ENCODE data around the gene PARP9.
"Not testable (repeated sequence)": the region's sequence is repeated elsewhere in the genome, so short reads cannot be mapped to it uniquely, and the experiment has no call there.

PARP9 gene

DNA sequence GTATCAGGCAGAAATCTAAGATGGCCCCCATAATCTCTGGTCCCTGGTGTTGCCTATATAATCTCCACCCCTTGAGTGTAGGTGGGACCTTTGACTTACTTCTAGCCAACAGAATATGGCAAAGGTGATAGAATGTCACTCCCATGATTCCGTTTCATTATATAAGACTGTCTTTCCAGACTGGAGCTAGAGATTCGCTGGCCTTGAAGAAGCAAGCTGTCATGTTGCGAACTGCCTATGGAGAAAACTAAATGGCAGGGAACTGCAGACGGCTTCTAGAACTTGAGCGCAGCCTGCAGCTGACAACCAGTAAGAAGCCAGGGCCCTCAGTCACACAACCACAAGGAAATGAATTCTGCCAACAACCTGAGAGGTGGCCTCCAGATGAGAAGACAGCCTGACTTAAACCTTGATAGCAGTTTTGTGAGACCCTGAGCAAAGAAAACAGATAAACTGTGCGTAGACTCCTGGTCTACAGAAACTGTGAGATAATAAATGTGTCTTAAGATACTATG is 47.2 kb downstream of the PARP9 start:
- no peak for DNase-seq

- no peak for DNase-seq
These were observed 48.2 kb downstream of the PARP9 start for GRCh38 chr3:122515870-122516269.

- no peak for DNase-seq
These were observed 49.1 kb downstream of the PARP9 start for GRCh38 chr3:122515020-122515468.

- DNase-seq = peak; percentile 84
These were observed 49.7 kb downstream of the PARP9 start, which contains the start of gene KPNA1 for GRCh38 chr3:122514123-122515019. TSS of gene KPNA1 (minus strand) at chr3:122514939. CDS start at chr3:122496565, 18,374 bp downstream.

GRCh38 chr3:122513386-122514122 is 50.5 kb downstream of the PARP9 start:
- no peak for DNase-seq

GRCh38 chr3:122512284-122512683 is 51.8 kb downstream of the PARP9 start:
- no peak for DNase-seq

DNA sequence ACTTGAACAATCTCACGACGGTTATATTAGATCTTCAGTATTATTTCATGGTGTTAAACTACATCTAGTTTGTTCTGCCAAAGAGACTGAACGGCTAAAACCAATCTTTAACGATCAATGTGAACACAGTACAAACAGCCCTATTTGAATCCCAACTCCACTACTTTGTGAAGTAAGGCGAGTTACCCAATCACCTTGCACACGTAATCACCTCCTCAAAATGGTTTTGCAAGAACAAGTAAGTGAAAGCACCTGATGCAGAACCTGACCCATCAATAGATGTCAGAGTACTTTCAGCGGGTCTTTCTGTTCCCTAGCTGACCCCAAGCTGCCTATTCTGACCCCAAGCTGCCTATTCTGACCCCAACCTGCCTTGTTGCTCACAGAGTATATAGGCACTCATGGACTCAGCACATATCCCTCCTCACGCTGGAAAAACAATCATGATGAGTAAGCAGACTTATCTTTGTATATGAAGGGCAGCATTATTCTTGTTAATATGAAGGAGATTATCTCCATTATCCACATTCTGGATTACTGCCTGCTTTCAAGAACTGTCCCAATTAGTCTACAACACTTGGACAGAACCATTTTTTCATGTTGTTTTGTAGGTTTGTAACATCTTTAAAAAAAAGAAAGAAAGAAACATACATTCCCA is 53.1 kb downstream of the PARP9 start:
- no peak for DNase-seq

GRCh38 chr3:122508944-122509343 is 55.2 kb downstream of the PARP9 start:
- DNase-seq = not testable (repeated sequence)

DNA sequence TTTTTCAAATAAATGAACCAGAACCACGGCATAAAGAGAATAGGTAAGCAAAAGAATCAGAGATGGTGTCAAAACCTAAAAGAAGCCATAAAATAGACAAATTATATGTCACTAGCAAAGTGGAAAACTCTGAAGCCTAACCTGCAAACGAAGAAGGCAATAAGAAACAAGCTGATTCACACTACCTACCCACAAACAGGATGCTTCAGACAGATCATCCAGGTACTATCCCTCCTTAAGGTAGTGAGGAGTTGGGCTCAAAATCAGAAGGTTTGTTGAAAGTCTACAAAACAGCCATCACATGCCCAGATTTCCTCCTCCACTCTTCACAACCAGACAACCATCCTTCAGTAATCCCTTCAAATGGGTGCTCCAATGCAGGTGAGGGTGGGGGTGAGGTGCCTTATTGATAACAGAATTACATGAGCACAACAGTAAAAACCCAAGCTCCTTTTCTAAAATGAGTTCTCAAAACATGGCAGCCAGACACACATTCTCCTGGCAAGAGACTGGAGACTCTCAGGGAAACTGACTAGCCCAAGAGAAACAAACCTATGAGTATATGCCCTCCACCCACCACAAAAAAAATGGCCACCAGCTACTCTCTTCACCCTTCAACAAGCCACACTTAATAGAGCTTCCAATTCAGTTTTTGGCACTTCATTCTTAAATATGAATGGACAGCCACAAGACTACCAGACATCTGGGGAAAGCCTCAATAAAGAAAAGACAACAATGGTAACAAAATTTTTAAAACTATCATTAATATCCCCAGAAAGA is 55.8 kb downstream of the PARP9 start:
- no peak for DNase-seq

DNA sequence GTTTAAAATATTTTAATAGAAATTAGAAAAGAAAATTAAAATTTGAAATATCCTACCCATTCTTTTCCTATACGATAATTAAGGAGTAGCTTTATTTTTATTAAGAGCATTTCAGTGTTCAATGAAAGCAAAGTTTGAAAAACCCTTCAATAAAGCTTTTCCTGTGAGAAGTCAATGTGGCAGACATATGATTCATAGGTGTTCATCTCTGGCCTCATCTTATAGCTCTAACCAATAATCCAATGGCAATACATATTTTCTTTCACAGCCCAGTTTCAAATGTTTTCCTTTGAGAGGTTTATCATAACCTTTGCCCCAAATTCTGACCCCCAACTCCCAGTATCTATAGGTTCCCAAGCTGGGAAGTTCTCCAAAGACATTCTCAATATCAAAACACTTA is 57.6 kb downstream of the PARP9 start:
- DNase-seq = no peak

GRCh38 chr3:122505676-122506075 is 58.4 kb downstream of the PARP9 start:
- DNase-seq = no peak

- DNase-seq = no peak
These were observed 61.2 kb downstream of the PARP9 start for GRCh38 chr3:122502941-122503340.

DNA sequence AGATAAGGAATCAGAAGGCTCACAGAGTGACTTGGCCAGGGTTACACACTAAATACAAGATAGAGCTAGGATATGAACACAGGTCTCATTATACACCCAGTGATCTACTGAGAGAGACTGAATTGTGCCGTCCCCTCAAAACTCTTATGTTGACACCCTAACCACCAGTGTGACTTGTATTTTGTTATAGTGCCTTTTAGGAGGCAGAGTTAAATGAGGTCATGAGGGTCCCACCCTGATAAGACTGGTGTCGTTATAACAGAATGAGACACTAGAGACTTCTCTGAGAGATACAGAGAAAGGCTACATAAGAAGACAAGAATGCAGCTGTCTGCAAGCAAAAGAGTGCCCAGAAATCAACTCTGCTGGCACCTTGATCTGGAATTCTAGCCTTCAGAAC is 62.0 kb downstream of the PARP9 start:
- no peak for DNase-seq

- not testable (repeated sequence) for DNase-seq
These were observed 63.1 kb downstream of the PARP9 start for GRCh38 chr3:122500964-122501363.

DNA sequence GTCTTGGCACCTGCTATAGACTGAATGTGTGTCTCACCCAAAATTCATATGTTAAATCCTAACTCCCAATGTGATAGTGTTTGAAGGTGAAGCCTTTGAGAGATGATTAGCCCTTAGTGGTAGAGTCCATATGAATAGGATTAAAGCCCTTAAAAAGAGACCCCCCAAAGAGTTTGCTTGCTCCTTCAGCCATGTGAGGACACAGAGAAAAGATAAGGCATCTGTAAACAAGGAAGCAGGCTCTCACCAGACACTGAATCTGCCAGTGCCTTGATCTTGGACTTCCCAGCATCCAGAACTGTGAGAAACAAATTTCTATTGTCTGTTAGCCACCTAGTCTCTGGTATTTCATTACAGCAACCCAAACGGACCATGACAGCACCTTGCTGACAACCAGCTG is 65.9 kb downstream of the PARP9 start:
- DNase-seq = no peak

- no peak for DNase-seq
These were observed 66.7 kb downstream of the PARP9 start for GRCh38 chr3:122497425-122497824.

DNA sequence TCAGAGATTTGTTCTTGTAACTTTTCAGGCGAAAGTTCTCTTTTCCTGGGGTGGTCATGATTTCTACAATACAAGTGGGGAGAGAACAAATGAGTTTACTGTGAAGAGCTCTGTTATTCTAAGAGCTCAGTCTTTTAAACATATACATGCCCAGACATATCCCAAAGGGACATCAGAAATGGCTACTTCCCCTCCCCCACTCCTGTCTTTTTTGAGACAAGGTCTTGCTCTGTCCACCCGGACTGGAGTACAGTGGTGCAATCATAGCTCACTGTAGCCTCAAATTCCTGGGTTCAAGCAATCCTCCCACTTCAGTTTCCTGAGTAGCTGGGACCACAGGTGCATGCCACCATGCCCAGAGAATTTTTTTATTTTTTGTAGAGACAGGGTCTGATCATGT is 67.6 kb downstream of the PARP9 start:
- no peak for DNase-seq

DNA sequence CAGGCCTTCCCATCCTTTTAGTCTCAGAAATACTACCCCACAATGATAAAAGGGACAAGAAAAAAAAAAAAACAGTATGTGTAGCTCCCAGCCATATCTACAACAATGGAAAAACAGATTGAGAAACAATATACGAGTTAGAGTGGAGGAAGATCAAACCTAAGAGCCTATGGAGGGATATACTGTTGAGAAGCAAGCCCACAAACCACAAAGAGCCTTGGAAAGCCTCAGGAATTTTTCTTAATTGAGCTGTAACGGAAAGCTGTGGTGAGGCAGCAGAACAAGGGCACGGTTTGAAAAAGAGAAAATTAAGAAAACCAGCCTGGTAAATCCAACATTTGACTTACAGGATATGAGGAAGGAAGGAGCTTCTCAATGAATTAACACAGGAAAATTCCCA is 70.8 kb downstream of the PARP9 start:
- no peak for DNase-seq

- DNase-seq = no peak
These were observed 75.7 kb downstream of the PARP9 start for GRCh38 chr3:122488262-122488973.

DNA sequence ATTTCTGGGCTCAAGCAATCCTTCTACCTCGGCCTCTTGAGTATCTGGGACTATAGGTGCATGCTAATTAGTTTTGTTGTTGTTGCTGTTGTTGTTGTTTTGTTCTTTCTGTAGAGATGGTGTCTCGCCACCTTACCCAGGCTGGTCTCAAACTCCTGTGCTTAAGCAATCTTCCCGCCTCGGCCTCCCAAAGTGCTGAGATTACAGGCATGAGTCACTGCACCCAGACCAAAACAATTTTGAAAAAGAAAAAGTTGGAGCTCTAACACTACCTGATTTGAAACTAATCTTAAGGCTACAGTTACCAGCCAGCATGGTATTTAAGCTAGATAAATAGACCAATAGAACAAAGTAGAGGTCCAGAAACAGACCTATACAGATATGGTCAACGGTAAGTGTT is 79.1 kb downstream of the PARP9 start:
- no peak for DNase-seq

- DNase-seq = no peak
These were observed 82.7 kb downstream of the PARP9 start for GRCh38 chr3:122481390-122481789.
